Epithelial cell of proximal tubule (primary cell): ENCODE results near the gene DGCR2. TPM values are rescaled to one million over a fixed set of nuclear protein-coding genes. Genes with fewer than 3 reads are reported as not detected.
"Not testable (repeated sequence)": the region's sequence is repeated elsewhere in the genome, so short reads cannot be mapped to it uniquely, and the experiment has no call there.

ENCODE experiments used
- DNase-seq: peaks from one replicate; pipeline ENCODE4 v3.0.0-alpha.2; 2011; ENCODE audit warnings: low read depth
- H3K4me3 ChIP-seq: 2 replicates; pipeline ENCODE4 v1.5.1; 2011; ENCODE audit warnings: low read depth, mild to moderate bottlenecking, low read length
- total RNA-seq: library from RNA; depleted of rRNA; stranded (reverse); fragments of >200 nt; gene quantifications from 2 replicates; pipeline ENCODE4 v1.2.3, GENCODE V29; 2015
- TF ChIP-seq, protein P1 (sequence below): conservative IDR thresholded peaks from 2 replicates; pipeline ENCODE4 v1.5.1; 2012; ENCODE audit warnings: low read depth, mild to moderate bottlenecking, low read length

The DGCR2 gene
- total RNA-seq, 1 donor from 2014 or later: 51.7 TPM

DNA sequence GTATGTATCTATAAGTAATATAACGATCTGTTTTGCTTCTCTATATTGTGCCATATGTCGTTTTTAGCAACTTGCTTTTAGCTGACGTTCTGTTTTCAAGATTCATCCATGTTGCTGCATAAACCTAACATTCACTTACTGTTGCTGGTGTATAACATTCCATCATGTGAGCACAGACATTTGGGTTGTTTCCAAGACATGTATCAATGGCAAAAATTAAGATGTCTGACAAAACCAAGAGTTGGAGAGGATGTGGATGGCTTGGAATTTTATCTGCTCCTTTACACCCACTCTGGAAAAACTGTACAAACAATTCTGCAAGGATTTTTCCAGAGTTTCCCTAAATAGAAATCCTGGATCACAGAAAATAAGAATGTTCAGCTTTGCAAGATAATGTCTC is 40.9 kb downstream of the DGCR2 start:
- no peak for DNase-seq
- no peak overlapping the region for H3K4me3 ChIP-seq
- TF ChIP-seq, protein P1, sequence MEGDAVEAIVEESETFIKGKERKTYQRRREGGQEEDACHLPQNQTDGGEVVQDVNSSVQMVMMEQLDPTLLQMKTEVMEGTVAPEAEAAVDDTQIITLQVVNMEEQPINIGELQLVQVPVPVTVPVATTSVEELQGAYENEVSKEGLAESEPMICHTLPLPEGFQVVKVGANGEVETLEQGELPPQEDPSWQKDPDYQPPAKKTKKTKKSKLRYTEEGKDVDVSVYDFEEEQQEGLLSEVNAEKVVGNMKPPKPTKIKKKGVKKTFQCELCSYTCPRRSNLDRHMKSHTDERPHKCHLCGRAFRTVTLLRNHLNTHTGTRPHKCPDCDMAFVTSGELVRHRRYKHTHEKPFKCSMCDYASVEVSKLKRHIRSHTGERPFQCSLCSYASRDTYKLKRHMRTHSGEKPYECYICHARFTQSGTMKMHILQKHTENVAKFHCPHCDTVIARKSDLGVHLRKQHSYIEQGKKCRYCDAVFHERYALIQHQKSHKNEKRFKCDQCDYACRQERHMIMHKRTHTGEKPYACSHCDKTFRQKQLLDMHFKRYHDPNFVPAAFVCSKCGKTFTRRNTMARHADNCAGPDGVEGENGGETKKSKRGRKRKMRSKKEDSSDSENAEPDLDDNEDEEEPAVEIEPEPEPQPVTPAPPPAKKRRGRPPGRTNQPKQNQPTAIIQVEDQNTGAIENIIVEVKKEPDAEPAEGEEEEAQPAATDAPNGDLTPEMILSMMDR: no peak

GRCh38 chr22:19080853-19081252 is 41.4 kb downstream of the DGCR2 start:
- TF ChIP-seq, protein P1: no peak
- no peak overlapping the region for H3K4me3 ChIP-seq
- no peak for DNase-seq

- no peak for DNase-seq
- TF ChIP-seq, protein P1: no peak
- H3K4me3 ChIP-seq: no peak overlapping the region
Observed at GRCh38 chr22:19079691-19080090, 42.5 kb downstream of the DGCR2 start.

- DNase-seq: no peak
- no peak overlapping the region for H3K4me3 ChIP-seq
- TF ChIP-seq, protein P1: no peak
Observed at GRCh38 chr22:19075404-19075803, 46.8 kb downstream of the DGCR2 start.

GRCh38 chr22:19072853-19073252 is 49.4 kb downstream of the DGCR2 start:
- DNase-seq, H3K4me3 ChIP-seq: not testable (repeated sequence)

DNA sequence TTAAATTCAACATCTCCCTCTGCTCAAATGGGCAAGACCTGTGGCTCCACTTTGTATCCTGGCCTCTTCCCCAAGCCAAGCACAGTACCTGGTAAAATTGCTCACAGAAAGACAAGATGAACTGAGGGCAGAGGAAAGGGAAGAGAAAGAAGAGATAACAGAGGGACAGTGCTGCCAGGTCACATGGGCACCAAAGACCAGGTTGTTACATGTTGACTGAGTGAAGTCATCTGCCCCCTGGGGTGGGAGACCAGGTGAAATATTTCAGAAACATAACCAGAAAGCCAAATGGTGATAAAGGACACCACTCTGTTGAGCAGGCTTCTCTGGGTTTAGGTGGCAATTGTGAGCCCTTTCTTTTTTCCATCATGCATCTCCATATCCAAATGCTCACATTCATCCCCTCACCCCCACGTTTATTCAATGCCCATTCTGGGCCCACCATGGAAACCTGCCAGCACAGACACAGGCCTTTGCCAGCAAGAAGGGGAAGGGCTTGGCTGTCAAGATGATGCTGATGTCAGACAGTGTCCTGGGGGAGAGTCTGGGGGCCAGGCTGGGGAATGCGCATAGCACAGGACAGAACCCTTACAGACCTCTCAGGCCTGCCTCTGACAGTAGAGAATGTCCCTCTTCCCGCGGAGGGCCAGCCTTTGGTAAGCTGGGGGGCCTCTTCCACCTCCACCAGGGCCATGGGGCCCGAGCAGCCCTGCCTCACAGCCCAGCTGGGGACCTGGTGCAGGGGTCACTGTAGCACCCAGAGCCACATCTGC is 51.6 kb downstream of the DGCR2 start:
- no peak overlapping the region for H3K4me3 ChIP-seq
- no peak for DNase-seq
- TF ChIP-seq, protein P1: no peak

GRCh38 chr22:19069451-19069850 is 52.8 kb downstream of the DGCR2 start:
- no peak overlapping the region for H3K4me3 ChIP-seq
- TF ChIP-seq, protein P1: no peak
- DNase-seq: no peak
